H9 (cell line): ENCODE data around the gene APOBEC3G. TPM values are rescaled to one million over a fixed set of nuclear protein-coding genes. Genes with fewer than 3 reads are reported as not detected.

Source experiments
- DNase-seq: peaks from one replicate; pipeline ENCODE4 v3.0.0-alpha.2; 2017
- H2AFZ ChIP-seq: one replicate; pipeline ENCODE4 v1.6.1; 2013; ENCODE audit warnings: mild to moderate bottlenecking, low read length, control low read depth, moderate library complexity
- H2AK5ac ChIP-seq: 2 replicates; pipeline ENCODE4 v1.6.1; 2013; ENCODE audit warnings: low read length, control low read depth, mixed read lengths; ENCODE audit not compliant: insufficient read length
- H2BK120ac ChIP-seq: one replicate; pipeline ENCODE4 v1.6.1; 2013; ENCODE audit warnings: low read depth, mild to moderate bottlenecking, low read length, control low read depth, inconsistent platforms; ENCODE audit not compliant: poor library complexity, severe bottlenecking
- H2BK12ac ChIP-seq: 2 replicates; pipeline ENCODE4 v1.6.1; 2013; ENCODE audit warnings: low read length, control low read depth, mixed read lengths, low read depth; ENCODE audit not compliant: insufficient read length
- H2BK15ac ChIP-seq: 2 replicates; pipeline ENCODE4 v1.6.1; 2013; ENCODE audit warnings: low read depth, low read length, control low read depth
- H2BK20ac ChIP-seq: one replicate; pipeline ENCODE4 v1.6.1; 2013; ENCODE audit warnings: low read depth, mild to moderate bottlenecking, low read length, control low read depth, inconsistent platforms; ENCODE audit not compliant: poor library complexity, severe bottlenecking
- H2BK5ac ChIP-seq: 2 replicates; pipeline ENCODE4 v1.6.1; 2013; ENCODE audit warnings: low read length, control low read depth, mixed read lengths; ENCODE audit not compliant: insufficient read length
- H3K14ac ChIP-seq: 2 replicates; pipeline ENCODE4 v1.6.1; 2013; ENCODE audit warnings: low read length, control low read depth; ENCODE audit not compliant: insufficient read depth
- H3K18ac ChIP-seq: 2 replicates; pipeline ENCODE4 v1.6.1; 2013; ENCODE audit warnings: low read depth, mild to moderate bottlenecking, mixed read lengths, low read length, control low read depth; ENCODE audit not compliant: insufficient read length
- H3K23ac ChIP-seq: 2 replicates; pipeline ENCODE4 v1.6.1; 2013; ENCODE audit warnings: low read length, control low read depth, mixed read lengths, low read depth; ENCODE audit not compliant: insufficient read length
- H3K23me2 ChIP-seq: 2 replicates; pipeline ENCODE4 v1.6.1; 2013; ENCODE audit warnings: low read depth, mild to moderate bottlenecking, mixed read lengths, low read length, control low read depth; ENCODE audit not compliant: insufficient read length, poor library complexity, severe bottlenecking
- H3K27ac ChIP-seq: 2 replicates; pipeline ENCODE4 v1.5.1; 2013; ENCODE audit warnings: low read length, control low read depth, mixed read lengths, low read depth; ENCODE audit not compliant: insufficient read length
- H3K27me3 ChIP-seq: 2 replicates; pipeline ENCODE4 v1.6.1; 2013; ENCODE audit warnings: low read length, control low read depth, inconsistent platforms; ENCODE audit not compliant: insufficient read depth
- H3K4ac ChIP-seq: 2 replicates; pipeline ENCODE4 v1.6.1; 2013; ENCODE audit warnings: low read depth, mild to moderate bottlenecking, control low read depth, inconsistent platforms, low read length, moderate library complexity
- H3K4me1 ChIP-seq: 2 replicates; pipeline ENCODE4 v1.6.1; 2013; ENCODE audit warnings: low read length, control low read depth, inconsistent platforms; ENCODE audit not compliant: insufficient read depth
- H3K4me2 ChIP-seq: 2 replicates; pipeline ENCODE4 v1.6.1; 2013; ENCODE audit warnings: low read length, control low read depth, mixed read lengths; ENCODE audit not compliant: insufficient read length, insufficient read depth
- H3K56ac ChIP-seq: 2 replicates; pipeline ENCODE4 v1.6.1; 2013; ENCODE audit warnings: low read depth, mild to moderate bottlenecking, mixed read lengths, low read length, control low read depth; ENCODE audit not compliant: insufficient read length
- H3K79me1 ChIP-seq: 2 replicates; pipeline ENCODE4 v1.6.1; 2013; ENCODE audit warnings: low read depth, mild to moderate bottlenecking, moderate library complexity, low read length, control low read depth, inconsistent platforms; ENCODE audit not compliant: insufficient read depth, poor library complexity, severe bottlenecking
- H3K79me2 ChIP-seq: 2 replicates; pipeline ENCODE4 v1.6.1; 2013; ENCODE audit warnings: low read length, control low read depth, inconsistent platforms; ENCODE audit not compliant: insufficient read depth
- H3K9ac ChIP-seq: 2 replicates; pipeline ENCODE4 v1.6.1; 2013; ENCODE audit warnings: low read length, control low read depth, mixed read lengths; ENCODE audit not compliant: insufficient read length; ENCODE audit errors: extremely low read depth
- H3K9me3 ChIP-seq: one replicate; pipeline ENCODE4 v1.6.1; 2013; ENCODE audit warnings: low read depth, low read length, inconsistent platforms; ENCODE audit not compliant: control insufficient read depth
- H3T11ph ChIP-seq: one replicate; pipeline ENCODE4 v1.6.1; 2013; ENCODE audit warnings: mild to moderate bottlenecking, low read length, control low read depth, inconsistent platforms
- H4K20me1 ChIP-seq: one replicate; pipeline ENCODE4 v1.6.1; 2013; ENCODE audit not compliant: control insufficient read depth, insufficient read length, insufficient read depth
- H4K5ac ChIP-seq: 2 replicates; pipeline ENCODE4 v1.6.1; 2013; ENCODE audit warnings: low read depth, mild to moderate bottlenecking, mixed read lengths, low read length, control low read depth; ENCODE audit not compliant: insufficient read length
- H4K8ac ChIP-seq: replicated peaks from 2 replicates; pipeline ENCODE4 v1.6.1; 2013; ENCODE audit warnings: low read length, control low read depth, mixed read lengths, low read depth; ENCODE audit not compliant: insufficient read length
- H4K91ac ChIP-seq: 2 replicates; pipeline ENCODE4 v1.6.1; 2013; ENCODE audit warnings: low read depth, mild to moderate bottlenecking, moderate library complexity, mixed read lengths, low read length, control low read depth; ENCODE audit not compliant: insufficient read length
- H3K27ac Mint-ChIP-seq, 3 experiments: 2 replicates in 2 of 3; 3 replicates in 1 of 3; pipeline ENCODE4 v1.8.0; 2020 to 2021; ENCODE audit warnings: mixed read lengths in 3 of 3, mild to moderate bottlenecking in 1 of 3, moderate library complexity in 1 of 3
- H3K27me3 Mint-ChIP-seq: 2 replicates; pipeline ENCODE4 v1.8.0; 2021; ENCODE audit warnings: low read depth, mild to moderate bottlenecking, moderate library complexity, mixed read lengths
- H3K36me3 Mint-ChIP-seq, 3 experiments: 2 replicates in 2 of 3; 3 replicates in 1 of 3; pipeline ENCODE4 v1.8.0; 2020 to 2021; ENCODE audit warnings: low read depth in 3 of 3, mixed read lengths in 3 of 3; ENCODE audit not compliant: insufficient read depth in 1 of 3
- H3K4me1 Mint-ChIP-seq, 2 experiments: 2 replicates each; pipeline ENCODE4 v1.8.0; 2020; ENCODE audit warnings: mixed read lengths in 2 of 2
- H3K4me3 Mint-ChIP-seq, 2 experiments: 2 replicates in 1 of 2; 3 replicates in 1 of 2; pipeline ENCODE4 v1.8.0; 2020 to 2021; ENCODE audit warnings: mild to moderate bottlenecking in 2 of 2, mixed read lengths in 2 of 2, moderate library complexity in 1 of 2
- H3K9me3 Mint-ChIP-seq, 2 experiments: 2 replicates in 1 of 2; 3 replicates in 1 of 2; pipeline ENCODE4 v1.8.0; 2020; ENCODE audit warnings: mild to moderate bottlenecking in 2 of 2, mixed read lengths in 2 of 2, moderate library complexity in 1 of 2
- CTCF ChIP-seq: fragments of 200-600 bp; sonication (generic); conservative IDR thresholded peaks from 3 replicates; pipeline ENCODE4 v1.8.0; 2021; ENCODE audit warnings: antibody characterized with exemption, mild to moderate bottlenecking
- WGBS: extraction: QIAGEN DNeasy Blood & Tissue Kit; methylation state at CpG from one replicate; pipeline ENCODE4 v1.1.7; 2013; ENCODE audit warnings: missing lambda C conversion rate, low lambda C conversion rate, mixed read lengths; ENCODE audit not compliant: insufficient read length; ENCODE audit errors: extremely low coverage; 5-methylcytosine and 5-hydroxymethylcytosine counted together
- total RNA-seq: library from RNA; stranded (reverse); gene quantifications from 2 replicates; pipeline ENCODE4 v1.2.1, GENCODE V29; 2021

APOBEC3G gene
- total RNA-seq, 1 experiment from 2014 or later: 2.4 TPM

GRCh38 chr22:39081016-39081415 is 3.9 kb downstream of the APOBEC3G start:
- H3K27ac Mint-ChIP-seq: no peak overlapping the region; a peak in 1 of 7 replicates
- Histone ChIP-seq H3K14ac (no peak overlapping the region), H2BK20ac (no peak overlapping the region), H3K27me3 (no peaks in the 10 kb centered on the region), H4K20me1 (no peaks in the 10 kb centered on the region), H2BK12ac (no peak overlapping the region), H4K91ac (no peak overlapping the region), H2AK5ac (no peak overlapping the region), H4K5ac (no peak overlapping the region), H2AFZ (no peak overlapping the region), H3K23ac (no peak overlapping the region), H3K79me1 (no peaks in the 10 kb centered on the region), H3K4ac (no peak overlapping the region), H3K9me3 (no peaks in the 10 kb centered on the region), H3K18ac (no peak overlapping the region), H3K79me2 (no peaks in the 10 kb centered on the region), H3K9ac (no peak overlapping the region), H4K8ac (no peak overlapping the region), H3K4me1 (no peaks in the 10 kb centered on the region), H3K56ac (no peak overlapping the region), H3T11ph (no peak overlapping the region), H2BK5ac (no peak overlapping the region), H2BK15ac (no peak overlapping the region), H2BK120ac (no peak overlapping the region), H3K23me2 (no peaks in the 10 kb centered on the region), H3K27ac (no peak overlapping the region), H3K4me2 (no peak overlapping the region)
- H3K4me1 Mint-ChIP-seq: peaks cover 12 to 29% of the 10 kb centered on the region in 2 experiments
- DNase-seq: no peak
- no peak for TF ChIP-seq CTCF
- no peak overlapping the region for H3K4me3 Mint-ChIP-seq
- H3K9me3 Mint-ChIP-seq: no peaks in the 10 kb centered on the region
- WGBS: no CpG with 5 or more reads among the region's 12 CpGs
- H3K27me3 Mint-ChIP-seq: no peaks in the 10 kb centered on the region; the same call in 1 of the 2 replicates
- H3K36me3 Mint-ChIP-seq: no peaks in the 10 kb centered on the region
